Activated CD4-positive, alpha-beta T cell treated with anti-CD3 and anti-CD28 coated beads, Interleukin-2, amount 50 U/mL, for 24 hours (primary cell): ENCODE data around the gene LAMB2.
A peak's percentile ranks its signal among the peaks of the same experiment; 100 is the strongest.

Source experiments
- DNase-seq, 2 donors: peaks; one replicate each; pipeline ENCODE4 v3.0.0-alpha.2; 2020; ENCODE audit warnings: low read depth in 1 of 2, low spot score in 1 of 2

Gene LAMB2

GRCh38 chr3:49122022-49122421 lies 10.8 kb downstream of the LAMB2 start:
- no peak for DNase-seq

- no peak for DNase-seq
These were observed 11.6 kb downstream of the LAMB2 start for GRCh38 chr3:49121132-49121736.

GRCh38 chr3:49120438-49121131 lies 12.3 kb downstream of the LAMB2 start, which contains the start of gene USP19:
Gene USP19 (minus strand): TSS chr3:49120823. CDS start chr3:49119145, 1,678 bp downstream.
- peak; percentile 87 to 91 for DNase-seq

- DNase-seq, result no peak
These were observed 12.8 kb downstream of the LAMB2 start for GRCh38 chr3:49120096-49120437.

GRCh38 chr3:49119439-49119838 lies 13.4 kb downstream of the LAMB2 start:
- no peak for DNase-seq

GRCh38 chr3:49119036-49119435 lies 13.8 kb downstream of the LAMB2 start:
- no peak for DNase-seq

GRCh38 chr3:49112262-49112661 lies 20.6 kb downstream of the LAMB2 start:
- no peak for DNase-seq

GRCh38 chr3:49111347-49111746 lies 21.5 kb downstream of the LAMB2 start:
- DNase-seq, result no peak

- DNase-seq, result no peak
These were observed 22.1 kb downstream of the LAMB2 start for GRCh38 chr3:49110780-49111179.

- no peak for DNase-seq
These were observed 24.5 kb downstream of the LAMB2 start for GRCh38 chr3:49108346-49108745.

GRCh38 chr3:49104427-49105291 lies 28.2 kb downstream of the LAMB2 start, which contains the start of gene QARS1:
Gene QARS1 (minus strand): TSS chr3:49104757. CDS start chr3:49104733, 24 bp downstream.
- peak; percentile 73 to 89 for DNase-seq

- DNase-seq, result no peak
These were observed 28.8 kb downstream of the LAMB2 start for GRCh38 chr3:49104052-49104426.

GRCh38 chr3:49100046-49100615 lies 32.7 kb downstream of the LAMB2 start:
- DNase-seq, result no peak

GRCh38 chr3:49098910-49099630 lies 33.8 kb downstream of the LAMB2 start:
- no peak for DNase-seq

- no peak for DNase-seq
These were observed 34.4 kb downstream of the LAMB2 start for GRCh38 chr3:49098429-49098828.

- DNase-seq, result peak; percentile 90 to 97
These were observed 38.7 kb downstream of the LAMB2 start, which contains the start of gene QRICH1 for GRCh38 chr3:49093853-49094767. Gene QRICH1 (minus strand): TSS chr3:49094071. CDS start chr3:49077017, 17,054 bp downstream.

- DNase-seq, result peak; percentile 52 to 67
These were observed 39.7 kb downstream of the LAMB2 start for GRCh38 chr3:49092938-49093852.

GRCh38 chr3:49081429-49081828 lies 51.4 kb downstream of the LAMB2 start:
- no peak for DNase-seq

GRCh38 chr3:49079270-49079669 lies 53.6 kb downstream of the LAMB2 start:
- DNase-seq, result no peak
